Left renal cortex interstitium (tissue), 4 donors: Measurements from ENCODE around the gene BBS9. TPM values are rescaled to one million over a fixed set of nuclear protein-coding genes. Genes with fewer than 3 reads are reported as not detected.

ENCODE experiments used
- DNase-seq, 4 donors: peaks; one replicate each; pipeline ENCODE4 v3.0.0-alpha.2; 2013; ENCODE audit warnings: low read depth in 4 of 4, low spot score in 2 of 4, missing footprints in 1 of 4
- polyA plus RNA-seq, 4 donors: library from polyadenylated mRNA; unstranded; fragments of 120-200 nt; gene quantifications; one replicate each; pipeline ENCODE4 v1.2.1, GENCODE V29; 2013; ENCODE audit not compliant: insufficient read length in 4 of 4

The BBS9 gene
- polyA plus RNA-seq, 4 donors = 14.4 to 18.0 (median 16.5) TPM

- no peak for DNase-seq
Observed at GRCh38 chr7:33422825-33423645, 293.7 kb downstream of the BBS9 start.

DNA sequence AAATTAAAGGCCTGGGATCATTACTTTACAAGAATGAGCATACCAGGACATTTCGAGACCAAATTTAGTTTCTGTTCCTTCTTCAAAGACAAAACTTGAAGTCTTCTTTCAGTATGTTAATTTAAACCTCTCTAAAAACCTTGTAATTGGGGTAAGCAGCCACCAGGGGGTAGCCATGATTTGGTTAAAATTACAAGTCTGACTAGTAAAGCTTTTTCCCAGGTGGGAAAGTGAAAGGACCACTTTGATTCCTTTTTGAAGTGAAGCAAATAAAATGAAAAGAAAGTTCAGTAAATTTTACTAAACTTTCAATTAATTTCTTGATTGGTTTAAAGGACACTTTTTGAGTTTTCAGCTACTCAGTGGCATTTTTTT lies 294.3 kb downstream of the BBS9 start:
- no peak for DNase-seq

- DNase-seq = no peak
Observed at GRCh38 chr7:33425395-33425794, 296.0 kb downstream of the BBS9 start.

DNA sequence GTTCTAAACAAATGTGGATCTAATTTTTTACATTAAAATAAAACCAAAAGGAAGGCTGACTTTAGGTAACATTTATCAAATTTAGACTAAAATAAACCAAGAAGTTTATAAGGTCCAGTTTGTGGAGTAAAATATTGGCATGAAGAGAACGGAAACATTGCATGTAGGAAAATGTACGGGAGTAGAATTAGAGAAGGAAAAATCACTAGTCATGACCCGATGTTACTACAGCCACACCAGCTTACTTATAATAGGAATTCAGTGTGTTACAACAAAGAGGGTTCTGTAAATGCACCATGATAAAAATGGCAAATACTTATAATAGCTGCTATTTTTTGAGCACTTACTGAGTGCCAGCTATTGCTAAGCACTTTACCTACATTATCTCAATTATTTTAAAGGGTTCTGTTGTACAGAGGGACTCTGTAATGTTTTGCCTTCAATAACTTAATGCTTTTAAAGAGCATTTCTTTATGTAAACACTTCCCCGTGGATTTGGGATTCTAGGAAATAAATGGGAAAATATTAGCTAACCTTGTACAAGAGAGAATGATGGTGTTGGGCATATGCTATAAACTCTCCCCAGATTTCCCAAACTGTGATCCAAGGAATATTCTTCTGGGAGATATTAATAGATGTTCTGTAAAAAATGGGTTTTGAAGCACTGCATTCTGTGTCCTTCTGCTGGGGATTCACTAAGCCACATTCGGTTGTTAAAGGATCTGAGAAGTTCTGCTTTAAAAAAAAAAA lies 296.7 kb downstream of the BBS9 start:
- DNase-seq = no peak

GRCh38 chr7:33428415-33428814 lies 299.1 kb downstream of the BBS9 start:
- no peak for DNase-seq

DNA sequence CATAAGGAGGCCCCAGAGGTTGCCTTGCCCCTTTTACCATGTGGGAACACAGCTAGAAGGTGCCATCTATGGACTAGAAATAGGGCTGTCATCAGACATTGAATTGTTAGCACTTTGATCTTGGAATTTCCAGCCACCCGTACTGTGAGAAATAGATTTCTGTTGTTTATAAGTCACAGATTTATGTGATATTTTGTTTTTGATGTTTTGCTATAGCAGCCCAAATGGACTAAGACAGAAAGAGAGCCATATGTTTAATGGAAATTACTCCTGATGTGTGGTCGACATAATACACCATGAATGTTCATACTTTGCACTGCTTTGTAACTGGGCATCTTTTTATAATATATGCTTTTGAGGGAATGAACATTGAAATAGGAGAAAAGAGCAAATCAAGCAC lies 302.2 kb downstream of the BBS9 start:
- no peak for DNase-seq

- no peak for DNase-seq
Observed at GRCh38 chr7:33432821-33433220, 303.5 kb downstream of the BBS9 start.

GRCh38 chr7:33433357-33433756 lies 304.0 kb downstream of the BBS9 start:
- DNase-seq = no peak

- DNase-seq = no peak
Observed at GRCh38 chr7:33444511-33444910, 315.1 kb downstream of the BBS9 start.

DNA sequence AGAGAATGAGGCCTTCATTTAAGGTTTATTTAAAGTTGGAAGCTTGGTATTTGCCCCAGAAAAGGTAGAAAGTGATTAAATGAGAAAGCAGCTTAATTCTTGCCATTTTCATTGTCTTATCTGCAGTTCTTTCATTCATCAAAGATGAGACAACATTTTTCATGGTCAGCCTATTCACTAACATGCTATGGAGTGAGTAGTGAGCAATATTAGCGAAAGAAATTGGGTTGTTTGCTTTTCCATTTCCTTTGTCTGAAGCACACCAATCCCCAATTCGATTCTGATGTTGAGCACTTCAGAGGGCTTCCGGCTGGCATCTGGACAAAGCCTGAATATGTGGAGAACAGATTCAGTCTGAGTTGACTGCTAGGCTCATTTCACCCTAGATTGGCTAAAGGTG lies 317.2 kb downstream of the BBS9 start:
- DNase-seq = no peak

DNA sequence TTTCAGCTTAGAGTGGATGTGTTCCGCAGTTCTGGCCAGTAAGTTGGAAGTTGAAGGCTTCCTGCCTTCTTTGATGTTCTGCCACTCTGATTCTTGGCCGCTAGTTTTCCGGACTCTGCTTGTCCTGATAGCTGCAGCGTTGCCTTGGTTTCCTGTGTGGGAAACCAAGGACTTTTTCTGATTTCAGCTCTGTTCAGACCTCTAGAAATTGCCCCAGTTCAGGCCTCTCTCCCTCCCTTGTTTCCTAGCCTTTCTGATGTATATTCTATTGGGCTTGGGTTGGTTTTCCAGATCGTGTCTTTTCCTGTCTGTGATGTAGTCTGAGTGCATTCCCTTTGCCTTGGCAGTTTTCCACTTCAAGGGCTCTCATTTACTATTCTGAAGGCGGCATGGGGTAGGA lies 318.7 kb downstream of the BBS9 start:
- DNase-seq = no peak

- DNase-seq = no peak
Observed at GRCh38 chr7:33449847-33450246, 320.5 kb downstream of the BBS9 start.

GRCh38 chr7:33452805-33453502 lies 323.6 kb downstream of the BBS9 start:
- no peak for DNase-seq

DNA sequence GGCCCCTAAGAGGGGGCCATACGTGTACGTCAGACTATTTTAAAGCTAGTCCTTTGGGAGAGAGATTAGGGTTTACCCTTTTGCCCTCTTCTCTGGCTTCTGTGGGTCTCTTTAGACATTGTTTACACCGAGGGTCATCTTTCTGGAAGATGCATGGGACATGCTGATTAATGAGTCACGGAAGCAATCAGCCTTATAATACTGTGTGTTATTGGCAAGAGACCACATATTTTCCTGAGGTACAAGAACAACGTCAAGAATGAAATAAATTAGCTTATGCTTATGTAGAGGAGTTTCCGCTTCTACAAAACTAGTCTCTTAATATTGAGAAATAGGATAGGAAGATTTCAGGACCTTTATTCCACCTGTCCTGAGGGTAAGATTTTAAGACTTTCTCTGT lies 327.7 kb downstream of the BBS9 start:
- DNase-seq = no peak

GRCh38 chr7:33458581-33458980 lies 329.2 kb downstream of the BBS9 start:
- no peak for DNase-seq

GRCh38 chr7:33459340-33459751 lies 330.0 kb downstream of the BBS9 start:
- peak in 2 of 4 donors; percentile 21 to 23 for DNase-seq

- DNase-seq = no peak
Observed at GRCh38 chr7:33463131-33463530, 333.8 kb downstream of the BBS9 start.

- no peak for DNase-seq
Observed at GRCh38 chr7:33466203-33466602, 336.8 kb downstream of the BBS9 start.

- DNase-seq = no peak
Observed at GRCh38 chr7:33471636-33472242, 342.4 kb downstream of the BBS9 start.

GRCh38 chr7:33472348-33473025 lies 343.1 kb downstream of the BBS9 start:
- DNase-seq = no peak
